PC-9 (cell line): ENCODE measurements around the gene CRYAA. TPM values are rescaled to one million over a fixed set of nuclear protein-coding genes. Genes with fewer than 3 reads are reported as not detected.

Experiments used
- BruUV-seq: library from RNA; stranded (reverse); fragments of 400-500 nt; replicated peaks from 2 replicates; lab custom pipeline; 2021; lab: Mats Ljungman, UMichigan
- CTCF ChIA-PET: fragments of 300-600 bp; sonication (Branson Sonifier 250); formaldehyde crosslinking; loops from one replicate; lab custom pipeline; 2022; ENCODE audit warnings: antibody characterized with exemption; lab: Charles Lee
- POLR2A ChIA-PET: fragments of 300-600 bp; sonication (Branson Sonifier 250); formaldehyde crosslinking; loops from one replicate; lab custom pipeline; 2022; ENCODE audit warnings: antibody characterized with exemption; ENCODE audit not compliant: unreplicated experiment; lab: Charles Lee
- DNase-seq, 2 experiments: peaks; one replicate each; pipeline versions ENCODE4 v3.0.0 to v3.0.0-alpha.2; 2015 to 2022; ENCODE audit warnings: mixed read lengths in 1 of 2
- H2AFZ ChIP-seq: fragments of 200-600 bp; sonication (generic); 2 replicates; pipeline ENCODE4 v1.8.1; 2017; ENCODE audit warnings: antibody characterized with exemption
- H3F3A ChIP-seq: fragments of 200-600 bp; sonication (generic); 2 replicates; pipeline ENCODE4 v1.8.1; 2017; ENCODE audit warnings: antibody characterized with exemption, mild to moderate bottlenecking, low read depth; ENCODE audit not compliant: insufficient read depth
- H3K27ac ChIP-seq: fragments of 200-600 bp; sonication (generic); 2 replicates; pipeline ENCODE4 v1.6.1; 2016; ENCODE audit warnings: mixed run types
- H3K27me3 ChIP-seq: fragments of 200-600 bp; sonication (generic); 2 replicates; pipeline ENCODE4 v1.6.1; 2016; ENCODE audit warnings: low read depth, mixed run types; ENCODE audit not compliant: insufficient read depth
- H3K36me3 ChIP-seq: fragments of 200-600 bp; sonication (generic); 2 replicates; pipeline ENCODE4 v1.6.1; 2016; ENCODE audit warnings: low read depth, mixed run types
- H3K4me1 ChIP-seq: fragments of 200-600 bp; sonication (generic); replicated peaks from 2 replicates; pipeline ENCODE4 v1.6.1; 2016; ENCODE audit warnings: mixed run types; ENCODE audit not compliant: insufficient read depth
- H3K4me2 ChIP-seq: fragments of 200-600 bp; sonication (generic); 2 replicates; pipeline ENCODE4 v1.6.1; 2017; ENCODE audit warnings: mixed run types
- H3K4me3 ChIP-seq: fragments of 200-600 bp; sonication (generic); 2 replicates; pipeline ENCODE4 v1.6.1; 2016; ENCODE audit warnings: mixed run types
- H3K79me2 ChIP-seq: fragments of 200-600 bp; sonication (generic); 2 replicates; pipeline ENCODE4 v1.6.1; 2017; ENCODE audit warnings: low read depth, mixed run types
- H3K9me2 ChIP-seq: fragments of 200-600 bp; sonication (generic); 2 replicates; pipeline ENCODE4 v1.8.1; 2017; ENCODE audit warnings: mild to moderate bottlenecking; ENCODE audit not compliant: insufficient read depth
- H3K9me3 ChIP-seq: fragments of 200-600 bp; sonication (generic); 2 replicates; pipeline ENCODE4 v1.8.1; 2016; ENCODE audit warnings: low read depth; ENCODE audit not compliant: insufficient read depth
- H4K20me1 ChIP-seq: fragments of 200-600 bp; sonication (generic); 2 replicates; pipeline ENCODE4 v1.8.1; 2017; ENCODE audit not compliant: insufficient read depth
- CTCF ChIP-seq: fragments of 200-600 bp; sonication (generic); conservative IDR thresholded peaks from 2 replicates; pipeline ENCODE4 v1.6.1; 2017; ENCODE audit warnings: mixed run types, antibody characterized with exemption, mild to moderate bottlenecking, moderate library complexity
- EZH2 ChIP-seq: fragments of 200-600 bp; sonication (generic); IDR thresholded peaks from 2 replicates; pipeline ENCODE4 v1.8.0; 2017; ENCODE audit warnings: antibody characterized with exemption, low read depth
- intact Hi-C: fragments of 100-400 bp; cut with micrococcal nuclease; formaldehyde crosslinking; loops from one replicate; pipeline ENCODE4 v1.10.0; 2022; ENCODE audit not compliant: unreplicated experiment
- total RNA-seq: library from RNA; stranded (reverse); gene quantifications from 2 replicates; pipeline ENCODE4 v1.2.3, GENCODE V29; 2021

The CRYAA gene
- total RNA-seq, 1 experiment from 2014 or later = not detected

- POLR2A ChIA-PET = interaction anchor here (0.7 kb wide), 1 partner anchor 77 kb away, joined by 5 read pairs; no protein-coding TSS in a partner anchor
- no peak overlapping the region for H2AFZ ChIP-seq
Observed at GRCh38 chr21:43211760-43212115, 42.9 kb downstream of the CRYAA start.

More at GRCh38 chr21:43211760-43212115, 42.9 kb downstream of the CRYAA start:
- no peaks in the 10 kb centered on the region for H3K27me3 ChIP-seq
- no peaks in the 10 kb centered on the region for H3F3A ChIP-seq
- BruUV-seq = no TSS peak
- no peaks in the 10 kb centered on the region for H3K9me3 ChIP-seq
- TF ChIP-seq CTCF (no peak), EZH2 (no peak)
- H3K9me2 ChIP-seq = no peaks in the 10 kb centered on the region
- H3K36me3 ChIP-seq = no peaks in the 10 kb centered on the region
- no peaks in the 10 kb centered on the region for H3K79me2 ChIP-seq
- CTCF ChIA-PET = no interaction called here
- intact Hi-C loops = no loop called here
- H3K4me2 ChIP-seq = no peak overlapping the region
- peak in 1 of 2 experiments; percentile 30 for DNase-seq
- no peaks in the 10 kb centered on the region for H4K20me1 ChIP-seq
- no peak overlapping the region for H3K4me3 ChIP-seq
- peaks cover 16% of the 10 kb centered on the region for H3K4me1 ChIP-seq
- H3K27ac ChIP-seq = no peak overlapping the region

Other genes starting within 250 kb of the CRYAA start
- not detected in 2 replicates for gene ERVH48-1, start 243.4 kb upstream of the CRYAA start, total RNA-seq
- gene PKNOX1, start 194.4 kb upstream of the CRYAA start, total RNA-seq = 8.9 and 17.1 TPM in 2 replicates
- gene CBS, start 93.2 kb upstream of the CRYAA start, total RNA-seq = 102 and 108 TPM in 2 replicates
- 33.5 and 48.8 TPM in 2 replicates for gene U2AF1, start 61.4 kb upstream of the CRYAA start, total RNA-seq